Kidney epithelial cell (primary cell): ENCODE data around the gene AP3D1. TPM values are rescaled to one million over a fixed set of nuclear protein-coding genes. Genes with fewer than 3 reads are reported as not detected.
"Not testable (repeated sequence)": the region's sequence is repeated elsewhere in the genome, so short reads cannot be mapped to it uniquely, and the experiment has no call there.

Experiments used
- DNase-seq: peaks from one replicate; pipeline ENCODE4 v3.0.0-alpha.2; 2010; ENCODE audit warnings: low read depth
- H3K27me3 ChIP-seq: 2 replicates; pipeline ENCODE4 v1.6.0; 2011; ENCODE audit warnings: low read length; ENCODE audit not compliant: control insufficient read depth, insufficient read depth
- H3K36me3 ChIP-seq: 2 replicates; pipeline ENCODE4 v1.5.1; 2011; ENCODE audit warnings: low read length; ENCODE audit not compliant: control insufficient read depth, insufficient read depth
- H3K4me3 ChIP-seq: 2 replicates; pipeline ENCODE4 v1.5.1; 2011; ENCODE audit warnings: low read depth, mild to moderate bottlenecking, control low read depth, low read length
- total RNA-seq: library from RNA; depleted of rRNA; stranded (reverse); fragments of >200 nt; gene quantifications from 2 replicates; pipeline ENCODE4 v1.2.3, GENCODE V29; 2015
- TF ChIP-seq, protein P1 (sequence below): IDR thresholded peaks from 2 replicates; pipeline ENCODE4 v1.5.1; 2011; ENCODE audit warnings: mild to moderate bottlenecking, moderate library complexity, low read length, control low read depth, inconsistent platforms; ENCODE audit not compliant: insufficient read depth, poor library complexity, severe bottlenecking

The AP3D1 gene
- total RNA-seq, 1 donor from 2014 or later: 178 TPM

DNA sequence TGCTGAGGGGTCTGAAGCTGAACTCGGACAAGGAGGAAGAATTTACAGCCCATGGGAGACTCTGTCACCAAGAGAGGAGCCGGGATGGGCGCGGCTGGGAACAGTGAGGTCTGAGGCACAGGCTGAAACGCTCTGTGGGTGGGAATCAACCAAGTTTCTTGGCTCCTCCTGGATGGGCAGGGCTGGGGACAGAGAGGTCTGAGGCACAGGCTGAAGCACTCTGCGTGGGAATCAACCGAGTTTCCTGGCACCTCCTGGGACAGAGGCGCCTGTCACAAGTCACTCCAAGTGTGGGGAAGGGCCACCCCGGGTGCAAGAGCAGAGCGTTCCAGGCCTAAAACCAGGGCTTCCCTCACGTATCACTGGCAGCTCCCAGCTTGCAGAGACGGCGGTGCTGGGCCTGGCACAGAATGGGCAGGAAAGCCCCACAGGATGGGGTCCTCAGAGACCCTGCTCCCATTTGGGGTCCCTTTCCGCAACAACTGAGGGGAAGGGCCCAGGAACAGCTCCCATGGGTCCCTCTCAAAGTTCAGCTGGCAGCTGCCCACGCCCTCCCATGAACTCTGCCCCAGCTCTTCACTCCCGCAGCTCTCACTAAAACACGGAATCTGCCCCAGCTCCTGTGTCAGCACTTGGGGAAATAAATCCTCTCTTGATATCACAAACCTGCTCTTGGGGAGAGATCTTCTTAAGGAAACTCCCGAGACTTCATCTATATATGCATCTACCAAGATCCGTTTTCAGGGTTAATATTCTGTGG is 18.5 kb downstream of the AP3D1 start:
- Histone ChIP-seq H3K4me3 (no peak overlapping the region), H3K36me3 (peaks cover 1% of the 10 kb centered on the region), H3K27me3 (no peaks in the 10 kb centered on the region)
- no peak for DNase-seq
- TF ChIP-seq, protein P1, sequence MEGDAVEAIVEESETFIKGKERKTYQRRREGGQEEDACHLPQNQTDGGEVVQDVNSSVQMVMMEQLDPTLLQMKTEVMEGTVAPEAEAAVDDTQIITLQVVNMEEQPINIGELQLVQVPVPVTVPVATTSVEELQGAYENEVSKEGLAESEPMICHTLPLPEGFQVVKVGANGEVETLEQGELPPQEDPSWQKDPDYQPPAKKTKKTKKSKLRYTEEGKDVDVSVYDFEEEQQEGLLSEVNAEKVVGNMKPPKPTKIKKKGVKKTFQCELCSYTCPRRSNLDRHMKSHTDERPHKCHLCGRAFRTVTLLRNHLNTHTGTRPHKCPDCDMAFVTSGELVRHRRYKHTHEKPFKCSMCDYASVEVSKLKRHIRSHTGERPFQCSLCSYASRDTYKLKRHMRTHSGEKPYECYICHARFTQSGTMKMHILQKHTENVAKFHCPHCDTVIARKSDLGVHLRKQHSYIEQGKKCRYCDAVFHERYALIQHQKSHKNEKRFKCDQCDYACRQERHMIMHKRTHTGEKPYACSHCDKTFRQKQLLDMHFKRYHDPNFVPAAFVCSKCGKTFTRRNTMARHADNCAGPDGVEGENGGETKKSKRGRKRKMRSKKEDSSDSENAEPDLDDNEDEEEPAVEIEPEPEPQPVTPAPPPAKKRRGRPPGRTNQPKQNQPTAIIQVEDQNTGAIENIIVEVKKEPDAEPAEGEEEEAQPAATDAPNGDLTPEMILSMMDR: no peak

DNA sequence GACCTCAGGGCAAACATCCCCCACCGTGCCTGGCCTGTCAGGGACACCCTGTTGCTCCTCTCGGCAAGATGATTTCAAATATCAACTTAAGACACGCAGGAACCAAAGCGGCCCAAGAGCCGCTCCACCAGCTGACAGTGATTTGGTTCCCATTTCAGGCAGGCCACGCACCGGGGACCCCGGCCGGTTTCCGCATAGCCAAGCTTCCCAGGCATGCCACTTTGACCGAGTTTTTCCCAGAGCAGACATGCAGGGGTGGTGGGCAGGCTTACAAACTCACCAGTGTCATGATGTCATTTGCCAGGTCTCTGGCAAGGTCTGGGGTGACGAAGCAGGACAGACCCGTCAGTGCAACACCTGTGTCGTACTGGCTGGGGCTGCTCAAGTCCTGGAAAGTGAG is 19.2 kb downstream of the AP3D1 start:
- Histone ChIP-seq H3K36me3 (peaks cover 1% of the 10 kb centered on the region), H3K27me3 (no peaks in the 10 kb centered on the region), H3K4me3 (no peak overlapping the region)
- DNase-seq: no peak
- TF ChIP-seq, protein P1: no peak

DNA sequence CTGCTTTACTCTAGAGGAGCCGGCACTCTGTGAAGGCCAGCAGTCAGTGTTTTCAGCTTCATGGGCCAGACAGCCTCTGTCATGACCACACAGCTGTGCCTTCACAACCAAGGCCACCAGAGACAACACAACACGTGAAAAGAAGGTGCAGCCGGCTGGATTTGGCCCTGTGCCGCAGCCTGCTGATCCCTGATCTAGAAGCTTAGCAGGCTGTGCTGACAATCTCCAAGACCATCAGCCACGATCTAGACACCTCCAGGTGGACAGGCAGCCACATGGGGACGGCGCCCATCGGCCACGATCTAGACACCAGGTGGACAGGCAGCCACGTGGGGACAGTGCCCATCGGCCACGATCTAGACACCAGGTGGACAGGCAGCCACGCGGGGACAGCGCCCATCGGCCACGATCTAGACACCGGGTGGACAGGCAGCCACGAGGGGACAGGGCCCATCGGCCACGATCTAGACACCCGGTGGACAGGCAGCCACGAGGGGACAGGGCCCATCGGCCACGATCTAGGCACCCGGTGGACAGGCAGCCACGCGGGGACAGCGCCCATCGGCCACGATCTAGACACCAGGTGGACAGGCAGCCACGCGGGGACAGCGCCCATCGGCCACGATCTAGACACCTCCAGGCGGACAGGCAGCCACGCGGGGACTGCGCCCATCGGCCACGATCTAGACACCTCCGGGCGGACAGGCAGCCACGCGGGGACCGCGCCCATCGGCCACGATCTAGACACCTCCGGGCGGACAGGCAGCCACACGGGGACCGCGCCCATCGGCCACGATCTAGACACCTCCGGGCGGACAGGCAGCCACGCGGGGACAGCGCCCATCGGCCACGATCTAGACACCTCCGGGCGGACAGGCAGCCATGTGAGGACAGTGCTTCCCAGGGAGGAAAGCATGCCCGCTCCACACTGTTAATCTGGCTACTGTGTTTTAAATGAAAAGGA is 20.1 kb downstream of the AP3D1 start:
- H3K4me3 ChIP-seq, H3K27me3 ChIP-seq, H3K36me3 ChIP-seq, DNase-seq: not testable (repeated sequence)

DNA sequence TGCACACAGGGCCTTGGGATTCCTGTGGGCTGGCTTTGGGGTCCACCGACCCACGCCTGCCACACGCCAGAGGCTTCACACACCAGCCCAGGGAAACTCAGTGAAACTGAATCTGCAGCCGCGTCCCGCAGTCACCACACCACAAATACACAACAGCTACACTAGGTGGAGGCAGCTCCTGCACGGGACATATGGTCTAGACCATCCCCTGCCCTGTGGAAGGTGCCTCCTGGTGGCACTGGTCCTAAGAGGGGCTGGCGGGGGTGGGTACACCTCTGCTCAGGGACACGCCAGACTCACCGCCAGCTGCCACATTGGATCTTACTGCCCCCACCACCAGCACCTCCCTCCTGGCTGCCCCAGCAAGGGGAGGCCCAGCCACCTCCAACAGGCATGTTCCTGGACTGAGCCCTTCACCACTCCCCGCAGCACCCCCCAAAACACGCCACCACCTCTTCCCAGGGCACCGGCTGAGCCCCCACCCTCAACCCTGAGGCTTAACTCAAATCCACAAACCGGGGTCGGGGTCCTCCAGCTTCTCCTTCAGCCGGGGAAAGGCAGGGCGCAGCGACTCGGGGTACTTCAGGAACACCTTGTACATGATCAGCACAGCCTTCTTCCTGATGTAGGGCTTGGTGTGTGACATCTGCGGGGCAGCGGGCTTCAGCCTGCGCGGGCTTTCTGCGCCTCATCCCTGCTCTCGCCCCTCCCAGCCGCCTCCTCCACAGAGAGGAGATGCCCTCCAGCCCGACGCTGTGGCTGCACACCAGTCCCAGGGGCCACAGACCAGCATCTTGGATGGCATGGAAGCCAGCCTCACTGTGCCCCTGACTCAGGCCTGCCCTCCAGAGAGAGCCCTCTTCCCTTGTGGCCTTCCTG is 21.2 kb downstream of the AP3D1 start:
- H3K36me3 ChIP-seq: peaks cover 1% of the 10 kb centered on the region
- no peak overlapping the region for H3K4me3 ChIP-seq
- TF ChIP-seq, protein P1: no peak
- no peaks in the 10 kb centered on the region for H3K27me3 ChIP-seq
- no peak for DNase-seq

DNA sequence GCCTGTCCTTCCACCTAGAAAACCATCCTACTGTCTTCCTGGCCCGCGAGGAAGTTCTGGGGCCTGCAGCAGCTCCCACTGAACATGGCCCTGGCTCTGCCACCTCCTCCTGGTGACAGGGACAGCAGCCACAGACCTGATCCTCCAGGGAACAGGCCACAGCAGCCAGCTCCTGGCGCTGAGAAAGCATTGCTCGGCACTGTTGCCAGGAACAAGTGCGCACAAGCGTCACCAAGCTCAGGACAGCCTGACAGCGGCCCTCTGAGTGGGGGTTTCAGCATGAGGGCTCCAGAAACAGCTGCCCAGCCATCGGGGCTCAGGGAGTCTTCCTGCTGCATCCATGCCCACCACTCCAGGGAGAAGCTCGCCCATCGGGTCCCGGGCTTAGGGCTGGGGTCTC is 21.9 kb downstream of the AP3D1 start:
- no peak for DNase-seq
- Histone ChIP-seq H3K27me3 (no peaks in the 10 kb centered on the region), H3K36me3 (peaks cover 1% of the 10 kb centered on the region), H3K4me3 (no peak overlapping the region)
- TF ChIP-seq, protein P1: no peak
